ENCODE results near the gene SIL1. TPM values are rescaled to one million over a fixed set of nuclear protein-coding genes. Genes with fewer than 3 reads are reported as not detected.

The SIL1 gene
- total RNA-seq, 3 donors from 2014 or later (not counting 1 experiment from before 2014, with no cell fraction given) = 16.9 to 22.5 (median 22.4) TPM

- H3K36me3 Mint-ChIP-seq = no peaks in the 10 kb centered on the region
- Histone ChIP-seq H3K27ac (ENCODE audit: low read length) (no peak overlapping the region), H3K4me1 (ENCODE audit: control insufficient read depth, insufficient read depth, low read length) (peaks cover 2% of the 10 kb centered on the region), H3K36me3 (ENCODE audit: control insufficient read depth, insufficient read depth, low read length) (no peaks in the 10 kb centered on the region), H3K27me3 (ENCODE audit: control insufficient read depth, insufficient read depth, low read length) (no peaks in the 10 kb centered on the region), H3K9me3 (ENCODE audit: control insufficient read depth, insufficient read depth, low read length) (no peaks in the 10 kb centered on the region), H3K4me3 (ENCODE audit: low read length) (no peak overlapping the region)
- ATAC-seq (no peak), DNase-seq (no peak)
- peaks cover 2 to 14% of the 10 kb centered on the region in 2 donors for H3K4me1 Mint-ChIP-seq
- intact Hi-C loops (cut with micrococcal nuclease) = no loop called here
- TF ChIP-seq, protein P1, sequence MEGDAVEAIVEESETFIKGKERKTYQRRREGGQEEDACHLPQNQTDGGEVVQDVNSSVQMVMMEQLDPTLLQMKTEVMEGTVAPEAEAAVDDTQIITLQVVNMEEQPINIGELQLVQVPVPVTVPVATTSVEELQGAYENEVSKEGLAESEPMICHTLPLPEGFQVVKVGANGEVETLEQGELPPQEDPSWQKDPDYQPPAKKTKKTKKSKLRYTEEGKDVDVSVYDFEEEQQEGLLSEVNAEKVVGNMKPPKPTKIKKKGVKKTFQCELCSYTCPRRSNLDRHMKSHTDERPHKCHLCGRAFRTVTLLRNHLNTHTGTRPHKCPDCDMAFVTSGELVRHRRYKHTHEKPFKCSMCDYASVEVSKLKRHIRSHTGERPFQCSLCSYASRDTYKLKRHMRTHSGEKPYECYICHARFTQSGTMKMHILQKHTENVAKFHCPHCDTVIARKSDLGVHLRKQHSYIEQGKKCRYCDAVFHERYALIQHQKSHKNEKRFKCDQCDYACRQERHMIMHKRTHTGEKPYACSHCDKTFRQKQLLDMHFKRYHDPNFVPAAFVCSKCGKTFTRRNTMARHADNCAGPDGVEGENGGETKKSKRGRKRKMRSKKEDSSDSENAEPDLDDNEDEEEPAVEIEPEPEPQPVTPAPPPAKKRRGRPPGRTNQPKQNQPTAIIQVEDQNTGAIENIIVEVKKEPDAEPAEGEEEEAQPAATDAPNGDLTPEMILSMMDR (IDR thresholded peaks at IDR 0.05) = no peak
- H3K27ac Mint-ChIP-seq = no peak overlapping the region
- WGBS (ENCODE audit: insufficient coverage) = 93% methylated on average over 5 of the region's 8 CpGs
- H3K4me3 Mint-ChIP-seq = no peak overlapping the region
- no peaks in the 10 kb centered on the region for H3K9me3 Mint-ChIP-seq
- H3K27me3 Mint-ChIP-seq (ENCODE audit: low read depth in 2 of 2) = no peaks in the 10 kb centered on the region
Measured at GRCh38 chr5:138974227-138975063, 223.7 kb downstream of the SIL1 start.

DNA sequence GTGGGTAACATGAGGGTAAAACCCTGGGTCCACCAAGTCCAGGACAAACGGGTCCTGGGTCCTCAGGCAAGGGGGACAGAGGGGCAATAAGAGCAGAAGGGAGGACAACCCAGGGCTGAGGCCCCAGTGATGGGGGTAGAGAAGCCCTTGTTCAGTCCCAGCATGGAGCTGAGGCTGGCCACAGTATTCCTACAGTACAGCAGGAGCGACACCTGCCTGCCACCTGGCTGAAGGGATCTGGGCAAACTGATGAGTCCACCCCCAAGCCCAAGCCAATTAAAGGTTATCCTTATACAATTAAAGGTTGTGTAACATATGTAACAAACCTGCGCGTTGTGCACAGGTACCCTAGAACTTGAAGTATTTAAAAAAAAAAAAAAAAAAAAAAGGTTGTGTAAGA, 225.3 kb downstream of the SIL1 start:
- no peaks in the 10 kb centered on the region for H3K36me3 ChIP-seq (ENCODE audit: control insufficient read depth, insufficient read depth, low read length)
- intact Hi-C loops (cut with micrococcal nuclease) = no loop called here
- no peaks in the 10 kb centered on the region for H3K27me3 ChIP-seq (ENCODE audit: control insufficient read depth, insufficient read depth, low read length)
- no peak overlapping the region for H3K27ac Mint-ChIP-seq
- no peak overlapping the region for H3K27ac ChIP-seq (ENCODE audit: low read length)
- WGBS (ENCODE audit: insufficient coverage) = 95% methylated on average over 1 of the region's 4 CpGs
- DNase-seq (no peak), ATAC-seq (no peak)
- peaks cover 0 to 11% of the 10 kb centered on the region in 2 donors for H3K4me1 Mint-ChIP-seq
- H3K9me3 ChIP-seq (ENCODE audit: control insufficient read depth, insufficient read depth, low read length) = no peaks in the 10 kb centered on the region
- H3K27me3 Mint-ChIP-seq (ENCODE audit: low read depth in 2 of 2) = no peaks in the 10 kb centered on the region
- no peak overlapping the region for H3K4me3 Mint-ChIP-seq
- no peak overlapping the region for H3K4me3 ChIP-seq (ENCODE audit: low read length)
- H3K4me1 ChIP-seq (ENCODE audit: control insufficient read depth, insufficient read depth, low read length) = no peaks in the 10 kb centered on the region
- no peaks in the 10 kb centered on the region for H3K9me3 Mint-ChIP-seq
- H3K36me3 Mint-ChIP-seq = no peaks in the 10 kb centered on the region
- TF ChIP-seq, protein P1 (IDR thresholded peaks at IDR 0.05) = no peak

DNA sequence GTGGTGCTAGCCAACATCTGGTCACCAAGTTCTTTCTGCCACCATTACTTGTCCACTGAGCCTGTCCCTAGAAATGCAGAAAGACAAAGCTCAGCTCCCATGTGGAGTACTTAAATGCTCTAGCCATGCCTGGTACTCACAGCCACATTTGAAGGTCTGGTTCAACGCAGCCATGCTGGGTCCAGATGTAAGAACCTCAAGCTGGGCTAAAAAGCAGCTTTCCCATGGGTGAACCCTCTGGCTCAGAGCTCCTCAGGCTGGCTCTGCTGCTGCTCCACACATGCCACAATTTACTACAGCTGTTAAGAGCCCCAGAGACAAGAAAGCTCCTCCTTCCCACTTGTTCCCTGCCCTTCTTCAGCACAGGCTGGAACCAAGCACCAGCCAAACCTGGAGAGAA, 225.9 kb downstream of the SIL1 start:
- TF ChIP-seq, protein P1 (IDR thresholded peaks at IDR 0.05) = no peak
- H3K27me3 Mint-ChIP-seq (ENCODE audit: low read depth in 2 of 2) = no peaks in the 10 kb centered on the region
- intact Hi-C loops (cut with micrococcal nuclease) = no loop called here
- H3K27ac ChIP-seq (ENCODE audit: low read length) = no peak overlapping the region
- no peak overlapping the region for H3K4me3 Mint-ChIP-seq
- H3K27ac Mint-ChIP-seq = no peak overlapping the region
- no peaks in the 10 kb centered on the region for H3K36me3 Mint-ChIP-seq
- no peak overlapping the region for H3K4me3 ChIP-seq (ENCODE audit: low read length)
- ATAC-seq (no peak), DNase-seq (no peak)
- no peaks in the 10 kb centered on the region for H3K4me1 ChIP-seq (ENCODE audit: control insufficient read depth, insufficient read depth, low read length)
- no peaks in the 10 kb centered on the region for H3K27me3 ChIP-seq (ENCODE audit: control insufficient read depth, insufficient read depth, low read length)
- WGBS (ENCODE audit: insufficient coverage) = 97% methylated on average over 1 of the region's 1 CpG
- H3K9me3 ChIP-seq (ENCODE audit: control insufficient read depth, insufficient read depth, low read length) = no peaks in the 10 kb centered on the region
- H3K9me3 Mint-ChIP-seq = no peaks in the 10 kb centered on the region
- no peaks in the 10 kb centered on the region for H3K36me3 ChIP-seq (ENCODE audit: control insufficient read depth, insufficient read depth, low read length)
- H3K4me1 Mint-ChIP-seq = peaks cover 0 to 11% of the 10 kb centered on the region in 2 donors

All from natural killer cell (primary cell).